GM19035 (cell line): Measurements from ENCODE around the gene ANKUB1.

ENCODE experiments used
- ATAC-seq: cut with Tn5 transposase; IDR thresholded peaks from one replicate; pipeline ENCODE4 v1.9.1; 2021; ENCODE audit not compliant: unreplicated experiment

ANKUB1 gene

DNA sequence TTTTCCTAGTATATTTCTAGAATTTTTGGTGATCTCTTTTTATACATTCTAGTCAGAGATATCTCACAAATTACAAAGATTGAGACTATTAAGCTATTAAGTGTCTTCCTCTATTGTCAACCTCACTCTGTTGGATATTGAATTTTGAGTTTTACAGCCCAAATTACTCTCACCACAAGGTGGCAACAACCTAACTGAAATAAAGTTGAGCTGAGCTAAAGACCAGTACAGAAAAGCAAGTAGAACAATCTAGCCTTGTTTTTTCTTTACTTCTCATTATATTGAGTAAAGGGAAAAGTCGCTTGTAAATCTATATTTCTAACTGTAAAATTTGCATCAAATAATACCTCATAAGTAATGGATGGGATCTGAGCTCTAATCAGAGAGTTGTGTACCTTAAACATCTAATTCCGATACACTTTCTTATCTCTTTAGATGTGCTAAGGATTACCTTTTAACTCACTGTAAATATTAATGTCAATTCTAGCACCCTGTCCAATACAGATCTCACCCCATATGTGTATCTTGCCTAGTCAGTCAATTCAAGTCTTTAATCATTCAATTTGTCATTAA, 26.5 kb downstream of the ANKUB1 start:
- ATAC-seq = no peak

DNA sequence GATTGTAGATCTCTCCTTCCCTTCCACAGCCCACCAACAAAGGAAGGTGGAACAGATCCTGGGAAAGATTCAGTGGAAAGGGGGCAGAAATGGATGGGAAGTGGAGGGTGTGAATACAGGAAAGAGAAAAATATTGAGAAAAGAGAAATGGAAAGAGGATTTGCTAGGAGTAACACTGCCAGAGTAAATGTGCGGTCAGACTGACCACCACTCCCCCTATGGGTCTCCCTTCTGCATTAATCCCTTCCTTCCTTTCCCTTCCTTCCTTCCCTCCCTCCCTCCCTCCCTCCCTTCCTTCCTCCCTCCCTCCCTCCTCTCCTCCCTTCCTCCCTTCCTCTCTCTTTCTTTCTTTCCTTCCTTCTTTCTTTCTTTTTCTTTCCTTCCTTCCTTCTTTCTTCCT, 28.1 kb downstream of the ANKUB1 start:
- no peak for ATAC-seq

DNA sequence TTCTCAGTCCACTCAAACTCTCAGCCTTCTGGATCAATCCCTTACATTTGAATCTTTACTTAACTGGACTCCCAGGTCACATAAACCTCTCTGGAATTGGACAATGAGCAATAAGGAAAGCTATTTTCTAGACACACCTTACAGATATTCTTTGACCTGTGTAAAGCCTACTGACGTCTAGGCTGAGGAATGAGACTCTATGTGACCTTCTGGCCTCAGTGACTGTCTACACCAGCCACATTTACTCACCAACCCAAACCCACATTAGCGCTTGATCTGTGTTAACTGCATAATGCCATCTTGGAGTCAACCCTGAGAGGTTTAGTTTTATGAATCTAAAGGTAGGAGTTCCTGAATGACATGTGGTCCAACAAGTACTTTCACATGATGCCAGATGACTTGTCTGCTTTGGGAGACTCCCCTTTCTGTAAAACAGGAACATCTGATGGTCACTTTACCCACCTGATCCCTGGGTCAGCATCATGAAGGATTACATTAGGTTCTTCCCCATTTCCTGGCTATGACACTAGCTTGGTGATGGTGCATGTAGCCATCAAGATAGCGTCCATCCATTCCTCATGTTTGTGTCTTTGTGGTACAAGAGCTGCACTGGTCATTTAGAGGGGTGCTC, 28.7 kb downstream of the ANKUB1 start:
- no peak for ATAC-seq

DNA sequence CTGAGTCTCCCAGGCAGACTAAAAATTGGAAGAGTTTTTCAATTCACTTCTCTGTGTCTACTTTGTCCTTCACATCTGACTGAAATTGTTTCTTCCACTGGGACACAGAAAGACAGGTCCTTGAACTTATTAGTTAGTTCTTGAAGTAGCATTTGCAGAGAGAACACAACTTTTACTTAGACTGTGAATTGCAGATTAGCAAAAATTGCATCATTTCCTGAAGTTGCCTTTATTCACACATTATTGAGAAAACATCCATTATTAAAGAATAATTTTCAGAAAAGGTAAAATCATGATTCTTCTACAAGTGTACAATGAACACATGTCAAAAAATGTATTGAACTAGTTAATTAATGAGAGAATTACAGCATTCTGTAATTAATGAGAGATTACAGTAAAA, 38.6 kb downstream of the ANKUB1 start:
- ATAC-seq = no peak

DNA sequence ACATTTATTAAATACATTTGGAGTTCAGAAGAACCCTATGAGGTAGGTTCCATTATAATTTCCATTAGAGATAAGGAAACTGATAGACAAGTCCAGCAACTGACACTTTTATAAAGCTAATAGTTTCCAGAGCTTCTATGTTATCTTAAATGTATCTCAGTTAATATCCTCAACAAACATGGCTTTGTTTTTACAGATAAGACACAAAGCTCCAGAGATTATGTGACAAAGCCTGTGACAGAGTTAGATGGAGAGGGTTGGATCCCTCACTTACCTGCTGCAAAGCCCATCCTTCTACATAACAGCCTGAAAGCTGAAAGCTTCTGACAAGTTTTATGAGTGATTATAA, 39.6 kb downstream of the ANKUB1 start:
- ATAC-seq = peak; percentile 15

DNA sequence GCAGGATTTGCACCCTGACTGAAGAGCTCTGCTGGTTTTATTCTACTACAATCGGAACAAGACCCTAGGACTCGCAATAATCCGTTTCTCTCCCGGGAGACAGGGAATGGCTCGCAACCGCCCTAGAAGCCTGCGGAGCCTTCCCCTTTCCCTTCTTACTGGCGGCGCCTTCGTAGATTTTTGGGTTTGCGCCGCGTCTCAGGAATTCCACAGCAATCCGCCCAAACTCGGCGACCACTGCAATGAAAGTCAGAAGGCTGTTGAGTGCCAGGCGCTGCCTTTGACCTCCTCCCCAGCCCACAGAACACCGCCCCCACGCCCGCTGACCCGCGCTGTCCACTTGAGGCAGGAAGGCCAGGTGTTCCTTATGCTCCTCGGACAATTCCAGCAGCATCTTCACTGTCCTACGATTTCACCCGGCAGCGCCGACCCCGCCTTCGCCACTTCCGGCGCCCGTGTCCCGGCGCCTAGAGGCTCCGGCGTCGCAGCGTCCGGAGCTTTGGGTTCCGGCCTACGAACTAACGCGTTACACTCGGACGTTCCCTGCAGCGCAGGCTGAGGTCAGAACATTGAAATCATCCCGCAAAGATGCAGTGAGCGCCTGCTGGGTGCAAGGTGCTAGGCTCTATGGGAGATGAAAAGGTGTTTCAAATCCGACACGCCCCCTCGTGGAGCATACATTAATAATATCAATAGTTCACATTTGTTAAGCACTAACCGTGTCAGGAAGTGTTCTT, 40.1 kb downstream of the ANKUB1 start, which contains the start of gene COMMD2:
COMMD2 (minus strand) TSS at position 439 of the 737 bp plus-strand sequence; CDS start at position 394, 45 bp downstream.
- ATAC-seq = peak; percentile 99

DNA sequence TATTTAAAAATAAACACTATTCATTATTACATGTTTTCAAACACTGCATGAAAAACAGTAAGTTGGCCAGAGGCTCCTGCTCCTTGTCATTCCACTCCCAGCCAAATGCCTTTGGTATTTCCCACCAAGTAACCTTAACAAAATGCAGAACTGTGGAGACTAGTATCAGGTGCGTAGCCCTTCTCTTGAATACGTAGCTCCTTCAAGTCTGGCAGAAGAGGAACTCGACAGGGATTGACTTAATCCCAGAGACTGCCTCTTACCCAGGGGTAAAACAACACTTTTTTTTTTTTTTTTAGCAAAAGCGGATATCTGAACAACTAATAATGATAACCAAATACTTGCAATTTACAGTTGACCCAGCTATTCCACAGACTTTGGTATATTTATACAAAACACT, 40.8 kb downstream of the ANKUB1 start:
- no peak for ATAC-seq

DNA sequence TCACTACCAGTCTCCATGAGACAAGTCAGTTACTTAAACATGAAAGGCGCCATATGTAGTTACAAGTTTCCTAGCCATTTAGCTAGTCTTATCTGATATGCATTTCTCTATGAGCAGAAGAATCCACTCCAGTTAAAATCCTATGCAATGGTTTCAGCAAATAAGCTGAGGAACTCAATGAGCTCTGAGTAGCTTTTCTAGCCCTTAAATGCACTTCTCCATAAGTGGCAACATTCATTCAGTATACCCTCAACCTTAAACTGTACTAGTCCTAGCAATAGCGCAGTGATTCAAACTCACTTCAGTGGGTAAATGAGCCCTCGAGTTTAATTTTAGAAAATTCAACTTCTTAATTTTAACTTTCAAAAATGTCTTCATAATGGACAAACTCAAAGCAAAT, 47.7 kb downstream of the ANKUB1 start:
- no peak for ATAC-seq

DNA sequence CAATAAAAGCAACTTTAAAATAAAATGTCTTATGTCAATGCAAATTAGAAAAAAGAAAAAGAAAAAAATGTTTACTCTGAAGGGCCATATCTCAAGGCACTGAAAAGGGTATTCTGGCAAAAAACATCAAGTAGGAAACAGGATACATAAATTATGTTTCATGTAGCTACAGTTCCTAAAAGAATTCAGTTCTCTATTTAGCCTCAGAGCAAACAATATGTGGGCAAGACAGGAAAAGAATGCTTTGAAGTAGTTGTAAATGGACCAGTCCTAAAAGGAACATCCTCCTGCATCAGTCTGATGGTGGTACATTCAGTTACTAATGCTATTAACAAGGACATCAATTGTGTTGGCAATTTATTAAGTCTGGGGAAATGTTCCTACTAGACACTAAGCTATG, 48.2 kb downstream of the ANKUB1 start:
- ATAC-seq = no peak

DNA sequence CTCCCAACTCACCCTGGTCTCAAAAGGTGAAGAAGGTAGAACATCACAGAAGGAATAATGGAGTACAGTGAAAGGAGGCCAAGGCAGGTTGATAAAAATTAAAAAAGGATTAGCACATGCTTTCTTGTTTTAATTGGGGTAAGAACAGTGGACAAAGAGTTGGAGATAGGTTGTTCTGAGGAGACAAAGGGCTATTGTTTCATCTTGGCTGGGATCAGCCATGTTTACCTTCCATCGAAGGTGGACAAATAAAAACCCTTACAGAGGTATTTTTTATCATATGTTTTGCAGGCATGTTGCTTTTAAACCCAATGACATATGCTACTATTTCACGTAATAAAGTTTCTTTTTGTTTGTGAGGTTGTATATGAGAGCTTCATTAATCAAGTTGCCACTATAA, 53.0 kb downstream of the ANKUB1 start:
- no peak for ATAC-seq

DNA sequence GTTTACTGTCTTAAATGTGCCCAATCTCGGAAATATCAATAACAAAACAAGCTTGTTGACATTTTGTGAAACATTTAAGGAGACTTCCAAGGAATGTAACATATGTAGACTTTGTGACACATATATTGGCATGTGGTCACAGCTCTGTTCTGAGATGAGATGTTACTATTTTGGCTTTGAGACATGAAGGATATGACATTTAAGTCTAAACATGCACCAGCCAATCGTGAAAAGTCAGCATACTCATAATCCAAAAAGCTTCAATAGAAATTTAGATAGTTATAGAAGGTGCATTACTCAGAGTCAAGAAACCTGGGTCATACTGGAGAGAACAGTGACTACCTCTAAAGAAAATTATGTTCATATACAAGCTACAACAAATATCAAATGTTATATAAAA, 53.5 kb downstream of the ANKUB1 start:
- ATAC-seq = no peak

DNA sequence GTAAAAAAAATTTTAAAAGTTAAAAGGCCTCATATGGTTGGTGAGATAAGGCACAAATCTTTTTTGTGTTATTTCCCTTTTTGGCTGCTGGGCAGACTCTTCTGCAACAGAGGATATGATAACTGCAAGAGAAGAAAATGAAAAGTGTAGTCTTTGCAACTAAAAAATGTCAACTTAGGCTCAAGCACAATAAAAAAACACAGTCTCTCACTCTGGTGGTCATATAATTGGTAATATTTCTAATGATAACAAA, 55.5 kb downstream of the ANKUB1 start:
- no peak for ATAC-seq

DNA sequence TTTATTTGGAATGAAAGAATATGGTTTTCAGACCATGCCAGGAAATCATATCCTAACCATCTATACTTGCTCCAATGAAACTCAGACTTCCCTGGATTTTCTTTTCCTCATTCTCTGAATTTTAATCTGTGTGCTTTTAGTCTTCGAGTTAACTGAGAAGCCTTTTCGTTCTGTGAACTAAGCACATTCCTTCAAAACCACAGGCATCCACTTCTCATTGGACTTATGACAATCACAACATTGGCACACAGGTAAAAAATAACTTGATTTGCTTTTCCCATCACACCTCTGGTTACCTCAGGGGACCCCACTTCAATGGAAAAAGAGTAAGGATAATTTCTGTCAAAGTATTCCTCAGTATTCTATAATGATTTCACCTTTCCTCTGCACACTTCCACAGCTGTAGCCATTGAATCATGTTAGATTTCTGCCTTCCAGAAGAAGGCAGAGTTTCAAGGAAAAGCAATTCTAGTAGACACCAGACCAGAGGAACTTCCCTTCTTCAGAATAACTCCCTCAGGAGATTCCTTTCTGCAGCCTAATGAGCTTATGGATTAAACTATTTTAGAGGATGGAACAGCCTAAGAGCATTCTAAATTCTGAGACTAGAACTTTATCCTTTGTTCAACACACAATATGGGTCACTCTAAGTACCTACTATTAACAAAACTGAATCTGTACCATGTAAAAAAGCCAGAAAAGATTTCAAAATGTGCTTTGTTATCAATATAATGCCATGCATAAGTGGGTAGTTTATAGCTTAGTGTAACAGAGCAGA, 56.0 kb downstream of the ANKUB1 start:
- no peak for ATAC-seq

DNA sequence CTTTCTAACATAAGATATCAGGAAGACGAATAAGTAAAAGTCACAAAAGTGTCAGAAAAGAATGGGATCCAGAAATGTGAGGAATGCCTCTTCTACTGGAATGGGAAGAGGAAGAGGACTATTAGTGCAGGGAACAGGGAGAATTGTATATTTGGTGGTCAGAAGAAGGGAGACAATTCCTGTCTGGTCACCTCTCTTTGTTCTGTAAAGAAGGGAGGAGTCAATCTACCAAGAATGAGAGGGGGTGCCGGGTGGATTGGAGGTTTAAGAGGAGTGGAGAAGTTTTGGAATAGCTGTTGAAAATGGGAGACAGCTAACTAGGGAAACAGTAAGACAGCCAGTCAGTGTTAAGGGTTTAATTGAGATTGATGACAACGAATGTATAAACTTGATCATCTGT, 60.1 kb downstream of the ANKUB1 start:
- ATAC-seq = no peak

DNA sequence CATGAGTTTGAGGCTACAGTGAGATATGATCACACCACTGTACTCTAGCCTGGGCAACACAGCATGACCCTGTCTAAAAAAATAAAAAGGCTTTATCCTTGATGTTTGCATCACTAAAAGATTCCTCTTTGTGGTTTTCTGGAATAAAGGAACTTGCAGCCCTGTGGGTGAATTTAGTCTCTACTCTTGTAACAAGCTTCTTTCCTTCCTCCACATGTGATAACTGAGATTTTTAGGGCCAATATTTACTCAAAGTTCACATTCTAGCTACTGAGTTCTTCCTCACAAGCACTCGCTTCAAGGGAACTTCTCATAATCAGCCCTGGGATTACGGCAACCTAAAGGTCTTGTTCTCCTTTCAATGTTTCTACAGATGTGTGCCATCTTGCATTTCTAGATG, 64.7 kb downstream of the ANKUB1 start:
- peak; percentile 10 for ATAC-seq

DNA sequence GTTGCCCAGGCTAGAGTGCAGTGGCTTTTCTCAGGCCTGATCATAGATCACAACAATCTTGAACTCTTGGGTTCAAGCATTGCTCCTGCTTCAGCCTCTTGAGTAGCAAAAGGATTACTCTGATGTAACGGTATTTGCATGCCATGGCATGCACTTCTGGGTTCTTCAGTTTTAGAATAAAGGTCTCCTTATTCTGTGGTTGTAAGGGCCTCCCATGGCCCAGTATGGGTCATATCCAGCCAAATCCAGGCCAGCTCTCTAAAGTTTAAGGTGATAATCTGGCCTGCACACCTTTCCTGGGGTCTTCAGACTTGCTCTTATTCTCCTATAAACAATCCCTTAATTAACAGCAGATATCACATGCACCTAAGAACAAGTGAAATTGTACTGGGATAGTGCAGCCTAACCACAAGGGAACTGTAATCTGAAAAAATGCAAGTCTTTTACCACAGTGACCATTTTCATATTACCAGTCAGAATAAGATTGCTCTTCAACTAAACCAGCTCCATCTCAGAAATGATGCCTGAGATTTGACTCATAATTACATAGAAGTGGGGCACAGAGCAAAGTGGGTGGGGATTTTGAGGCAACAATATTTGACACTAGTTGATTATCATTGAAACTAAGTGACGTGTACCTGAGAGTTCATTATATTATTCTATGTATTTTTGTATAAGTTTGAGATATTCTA, 65.5 kb downstream of the ANKUB1 start:
- peak; percentile 89 for ATAC-seq

DNA sequence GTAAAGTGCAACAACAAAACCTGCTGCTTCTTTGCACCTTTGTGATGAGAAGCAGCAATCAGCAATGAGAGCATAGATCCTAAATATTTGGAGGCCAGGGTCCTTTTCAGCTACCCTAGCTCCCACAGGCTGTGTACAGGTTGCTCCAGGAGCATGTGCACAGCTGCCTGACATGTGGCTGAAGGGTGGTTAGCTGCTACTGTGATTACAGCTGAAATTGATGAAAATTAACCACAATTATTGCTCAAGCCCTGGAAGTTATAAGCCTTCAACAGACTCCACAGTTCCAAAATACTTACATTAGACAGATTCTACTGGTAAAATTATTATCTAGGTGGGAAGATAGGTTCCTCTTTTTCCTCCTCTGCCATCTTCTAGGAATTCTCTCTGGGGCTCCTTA, 68.6 kb downstream of the ANKUB1 start:
- no peak for ATAC-seq

DNA sequence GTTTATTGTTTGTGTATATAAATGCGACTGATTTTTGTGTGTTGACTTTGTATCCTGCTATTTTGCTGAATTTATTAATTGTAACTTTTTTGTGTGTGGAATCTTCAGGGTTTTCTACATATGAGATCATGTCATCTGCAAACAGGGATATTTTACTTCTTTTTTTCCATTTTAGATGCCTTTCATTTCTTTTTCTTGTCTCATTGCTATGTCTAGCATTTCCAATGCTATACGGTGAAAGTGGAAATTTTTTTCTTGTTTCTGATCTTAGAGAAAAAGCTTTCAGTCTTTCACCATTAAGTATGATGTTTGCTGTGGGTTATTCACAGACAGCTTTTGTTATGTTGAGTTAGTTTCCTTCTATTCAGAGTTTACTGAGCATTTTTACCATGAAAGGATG, 71.4 kb downstream of the ANKUB1 start:
- ATAC-seq = no peak

DNA sequence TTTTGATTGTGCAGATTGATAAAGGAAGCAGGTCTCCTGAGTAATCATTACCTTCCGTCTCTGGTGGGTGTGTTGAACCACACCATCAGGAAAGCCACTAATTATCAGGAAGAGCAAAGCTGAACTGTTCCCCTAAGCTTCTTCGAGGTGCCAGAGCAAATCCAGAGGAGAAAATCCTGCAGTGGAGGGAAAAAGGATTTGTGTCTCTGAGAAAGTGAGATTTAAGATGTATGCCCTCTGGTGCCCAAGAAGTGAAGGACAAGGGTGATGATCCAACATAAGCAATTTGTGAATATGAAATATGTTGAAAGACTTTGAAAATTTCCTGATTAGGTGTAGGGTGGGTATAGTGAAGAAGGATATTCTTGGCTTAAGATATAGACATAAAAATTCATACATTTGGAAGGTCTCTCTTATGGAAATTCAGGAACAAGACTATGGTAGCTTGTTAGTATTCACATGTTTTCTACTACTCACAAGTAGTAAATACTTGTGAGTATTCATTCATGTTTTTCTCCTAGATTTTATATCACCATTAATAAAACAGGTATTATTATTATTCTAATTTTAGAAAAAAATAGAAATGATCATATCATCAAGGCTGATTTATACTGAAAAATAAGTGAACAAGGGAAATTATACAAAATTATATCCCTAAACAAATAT, 74.8 kb downstream of the ANKUB1 start:
- no peak for ATAC-seq

DNA sequence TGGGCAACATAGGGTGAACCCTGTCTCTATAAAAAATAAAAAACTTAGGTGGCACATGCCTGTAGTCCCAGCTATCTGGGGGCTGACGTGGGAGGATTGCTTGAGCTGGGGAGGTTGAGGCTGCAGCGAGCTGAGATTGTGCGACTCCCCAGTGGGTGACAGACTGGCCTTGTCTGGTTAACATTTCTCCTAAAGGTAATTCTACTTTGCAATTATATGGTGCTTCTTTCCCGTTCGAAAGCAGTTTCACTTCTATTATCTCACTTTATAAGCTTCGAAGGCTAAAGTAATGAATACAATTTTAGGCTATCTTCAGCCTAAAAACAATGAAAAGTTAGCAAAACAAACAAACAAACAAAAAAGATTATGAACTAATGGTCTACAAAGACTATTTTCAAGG, 75.4 kb downstream of the ANKUB1 start:
- ATAC-seq = no peak

DNA sequence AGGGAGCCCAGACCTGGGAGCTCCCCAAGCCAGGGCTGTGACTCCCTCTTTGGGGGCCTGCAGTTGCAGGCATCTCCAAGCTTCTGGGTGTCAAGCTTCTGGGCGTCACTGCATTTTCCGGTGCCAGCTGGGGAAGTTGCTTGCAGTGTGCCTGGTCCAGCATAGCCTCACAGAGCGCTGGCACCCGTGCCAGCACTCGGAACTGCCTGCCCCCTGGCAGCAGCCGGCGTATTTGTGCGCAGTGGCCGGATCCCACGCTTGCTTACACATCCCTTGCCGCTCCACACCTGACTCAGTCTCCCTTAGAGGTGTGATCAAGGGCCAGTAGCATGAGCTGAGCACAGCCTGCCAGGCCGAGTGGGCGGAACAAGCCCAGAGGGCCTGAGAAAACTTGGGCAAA, 77.1 kb downstream of the ANKUB1 start:
- no peak for ATAC-seq
